Right renal cortex interstitium (tissue), 3 donors: ENCODE data around the gene ADAMTSL2. TPM values are rescaled to one million over a fixed set of nuclear protein-coding genes. Genes with fewer than 3 reads are reported as not detected.
A peak's percentile ranks its signal among the peaks of the same experiment; 100 is the strongest.

Experiments
- DNase-seq, 3 donors: peaks; one replicate each; pipeline ENCODE4 v3.0.0-alpha.2; 2013; ENCODE audit warnings: low read depth in 3 of 3, low spot score in 2 of 3
- polyA plus RNA-seq, 3 donors: library from polyadenylated mRNA; unstranded; fragments of 120-200 nt; gene quantifications; one replicate each; pipeline ENCODE4 v1.2.1, GENCODE V29; 2013; ENCODE audit not compliant: insufficient read length in 3 of 3

ADAMTSL2 gene
- polyA plus RNA-seq, 3 donors, result 1.3 to 1.4 (median 1.3) TPM

GRCh38 chr9:133499132-133499891 is 35.2 kb upstream of the ADAMTSL2 start:
- DNase-seq, result no peak

DNA sequence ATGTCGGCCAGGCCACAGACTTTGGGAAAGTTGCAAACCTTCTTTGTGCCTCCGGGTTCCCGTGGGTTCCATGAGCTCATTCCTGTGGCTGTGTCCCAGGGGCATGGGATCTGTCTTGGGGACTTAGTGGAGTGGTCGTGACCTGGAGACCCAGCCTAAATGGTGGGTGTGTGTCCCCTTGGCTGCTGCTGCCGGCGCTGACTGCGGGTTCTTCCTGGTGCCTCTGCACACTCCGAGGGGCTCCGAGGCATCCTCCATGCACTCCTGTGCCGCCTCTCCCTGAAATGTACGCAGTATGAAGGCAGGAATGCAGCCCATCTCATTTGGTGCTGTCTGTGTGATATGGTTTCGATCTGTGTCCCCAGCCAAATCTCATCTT is 34.6 kb upstream of the ADAMTSL2 start:
- no peak for DNase-seq

- no peak for DNase-seq
Observed at GRCh38 chr9:133502112-133502511, 32.4 kb upstream of the ADAMTSL2 start.

DNA sequence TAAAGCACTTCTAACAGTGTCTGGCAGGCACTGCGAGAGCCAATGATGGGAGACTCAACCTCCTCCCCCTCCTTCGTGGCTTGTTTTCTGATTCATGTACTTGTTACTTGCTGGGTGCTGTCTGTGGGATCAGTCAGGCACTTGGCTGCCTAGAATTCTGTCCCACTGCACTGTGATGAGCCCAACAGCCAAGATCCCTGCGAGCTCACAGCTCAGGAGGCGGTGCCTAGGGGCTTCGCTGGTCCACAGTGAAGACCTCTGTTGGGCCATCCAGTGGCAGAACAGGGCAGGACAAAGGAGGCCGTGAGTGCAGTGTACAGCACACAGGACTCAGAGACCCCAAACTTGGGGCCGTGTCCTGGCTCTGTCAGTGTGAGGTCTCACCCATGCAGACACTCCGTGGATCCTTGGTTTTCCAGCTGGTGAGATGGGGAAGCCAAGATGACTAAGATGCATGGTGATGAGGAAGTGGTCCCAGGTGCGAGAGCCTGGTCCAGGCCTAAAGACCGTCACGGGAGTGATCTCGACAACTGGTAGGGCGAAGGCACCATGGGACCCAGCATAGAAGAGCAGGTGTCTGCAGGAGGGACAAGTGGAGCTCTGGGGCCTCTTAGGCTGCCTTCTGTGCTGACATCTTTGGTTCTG is 29.2 kb upstream of the ADAMTSL2 start:
- no peak for DNase-seq

DNA sequence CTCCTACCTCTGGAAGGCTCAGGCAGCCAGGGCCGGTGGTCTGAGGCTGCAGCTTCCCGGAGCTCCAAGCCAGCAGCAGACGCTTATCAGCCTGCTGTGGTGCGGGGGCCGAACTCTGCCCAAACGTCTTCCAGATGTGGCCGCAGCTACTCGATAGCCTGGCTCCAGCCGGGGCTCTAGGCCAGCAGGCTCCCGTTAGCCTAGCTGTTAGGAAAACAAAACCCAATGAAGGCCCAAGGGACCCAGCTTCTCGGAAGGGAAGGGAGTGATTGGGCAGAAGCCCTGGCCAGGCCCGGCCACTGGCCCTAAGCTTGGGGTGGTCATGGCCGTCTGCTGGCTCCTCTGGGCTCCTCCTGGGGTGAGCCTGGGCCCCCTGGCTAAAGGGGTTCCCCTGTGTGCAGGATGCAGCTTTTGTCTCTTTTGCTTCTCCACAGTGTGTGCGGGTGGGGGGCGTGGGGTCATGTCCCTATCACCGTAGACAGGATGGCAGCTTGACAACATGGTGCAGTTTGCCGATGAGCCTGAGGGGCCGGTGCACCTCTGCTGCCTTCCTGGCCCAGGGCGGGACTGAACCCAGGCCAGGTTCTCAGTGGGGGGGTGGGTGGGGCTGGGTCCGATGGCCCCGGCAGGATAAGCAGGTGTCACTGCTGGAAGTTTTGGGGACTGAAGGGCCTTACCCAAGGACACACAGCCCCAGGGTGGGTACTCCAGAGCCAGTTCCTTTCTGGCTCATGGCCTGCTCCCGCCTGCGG is 28.4 kb upstream of the ADAMTSL2 start:
- no peak for DNase-seq

DNA sequence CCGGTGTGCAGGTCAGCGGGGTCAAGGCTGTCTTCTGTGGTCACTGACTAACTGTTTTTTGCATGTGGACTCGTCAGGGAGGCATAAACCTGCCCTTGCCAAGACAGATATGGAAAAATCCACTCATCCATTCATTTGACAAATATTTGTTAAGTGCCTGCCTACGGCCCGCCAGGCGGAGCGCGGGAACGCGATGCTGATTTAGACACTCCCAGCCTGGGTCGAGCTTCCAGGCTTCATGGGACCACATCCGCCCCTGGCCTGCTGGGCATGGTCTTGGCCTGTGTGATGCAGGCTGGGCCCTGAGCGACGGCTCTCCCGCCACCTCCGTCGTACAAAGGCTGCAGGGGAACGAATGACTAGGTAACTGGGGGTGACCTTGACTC is 27.9 kb upstream of the ADAMTSL2 start:
- no peak for DNase-seq

DNA sequence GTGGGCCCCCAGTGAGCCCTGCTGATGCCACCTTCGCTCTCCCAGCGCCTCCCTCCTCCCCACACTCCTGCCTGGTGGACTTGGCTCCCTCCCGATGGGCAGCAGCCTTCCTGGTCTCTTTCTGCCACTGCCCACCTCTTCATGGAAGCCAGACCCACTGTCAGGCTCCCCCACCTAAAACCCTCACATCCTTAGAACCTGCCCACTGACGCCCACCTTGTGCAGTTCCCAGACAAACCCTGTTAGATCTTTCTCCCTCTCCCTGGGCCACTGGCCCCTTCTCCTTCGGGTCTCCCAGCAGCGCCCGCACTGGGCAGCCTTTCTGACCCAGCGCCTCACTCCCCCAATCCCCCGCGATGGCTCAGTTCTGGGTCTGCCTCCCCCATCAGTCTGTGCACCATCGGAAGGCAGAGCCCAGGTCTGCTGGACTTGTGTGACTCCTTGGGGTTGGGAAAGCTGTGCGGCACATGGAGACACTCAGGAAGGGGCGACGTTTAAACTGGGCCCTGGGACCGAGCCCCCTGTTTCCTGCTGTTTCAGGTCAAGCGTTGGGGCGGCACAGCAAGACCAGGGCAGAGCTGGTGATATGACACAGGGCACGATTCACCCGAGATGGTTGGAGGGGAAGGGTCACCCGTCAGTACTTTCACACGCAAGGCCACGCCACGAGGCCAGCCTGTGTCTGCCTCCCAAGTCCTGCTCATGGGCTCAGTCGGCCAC is 27.1 kb upstream of the ADAMTSL2 start:
- no peak for DNase-seq

DNA sequence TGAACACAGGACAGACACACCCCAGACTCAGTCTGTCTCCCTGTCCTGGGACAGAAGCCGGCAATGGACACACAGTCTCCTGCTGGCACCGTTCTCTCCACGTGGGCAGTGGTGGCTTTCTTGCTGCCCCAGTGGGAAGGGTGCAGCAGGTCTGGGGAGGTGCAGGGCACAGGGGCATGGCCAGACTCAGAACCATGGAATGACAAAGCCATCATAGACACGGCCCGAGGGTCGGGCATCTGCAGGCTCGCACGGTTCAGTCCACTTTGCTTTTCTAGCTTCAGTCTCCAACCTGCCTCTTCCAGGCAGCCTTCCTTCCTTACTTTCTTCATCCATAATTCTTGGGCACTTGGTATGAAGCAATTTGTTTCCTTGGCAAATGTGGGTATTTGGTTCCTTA is 26.5 kb upstream of the ADAMTSL2 start:
- no peak for DNase-seq

DNA sequence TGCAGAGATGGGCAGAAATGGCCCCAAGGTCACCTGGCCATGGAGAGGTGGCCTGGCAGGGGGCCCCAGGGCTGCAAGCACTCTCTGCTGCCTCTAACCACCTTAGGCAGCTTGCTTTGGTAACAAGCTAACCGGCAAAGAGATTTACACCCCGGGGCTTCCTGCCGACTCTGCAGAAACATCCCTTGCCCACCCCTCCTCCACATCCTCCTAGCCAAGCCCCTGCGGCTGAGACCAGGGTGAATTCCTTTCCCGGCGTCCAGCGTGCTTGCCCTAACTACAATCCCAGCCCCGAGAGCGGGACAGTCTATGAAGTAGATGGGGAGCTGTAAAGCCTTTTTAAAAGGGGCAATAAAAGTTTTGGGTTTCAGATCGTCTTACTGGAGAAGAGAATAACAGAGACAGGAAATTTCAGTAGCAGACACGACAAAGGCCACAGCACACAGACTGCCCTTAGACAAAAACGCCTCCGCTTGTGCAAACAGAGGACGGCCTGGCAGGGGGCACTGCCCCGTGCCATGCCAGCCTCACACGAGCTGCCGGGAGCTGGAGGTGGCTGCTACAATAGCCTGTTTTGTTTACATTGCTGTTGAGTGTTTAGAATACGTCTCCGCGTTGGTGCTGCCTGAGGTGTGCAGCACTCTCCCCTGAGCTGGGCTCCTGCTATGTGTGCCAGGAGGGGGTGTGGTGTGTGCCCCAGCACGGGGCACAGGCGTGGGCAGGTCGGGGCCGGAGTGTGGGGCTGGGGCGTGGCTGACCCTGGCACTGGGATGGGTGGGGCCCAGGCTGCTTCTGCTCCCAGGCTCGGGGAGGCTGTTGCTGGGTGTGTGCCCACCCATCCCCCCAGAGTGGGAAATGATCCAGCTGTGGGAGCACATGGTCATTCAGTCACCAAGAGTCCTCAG is 25.1 kb upstream of the ADAMTSL2 start:
- peak in 2 of 3 donors; percentile 40 to 54 for DNase-seq

DNA sequence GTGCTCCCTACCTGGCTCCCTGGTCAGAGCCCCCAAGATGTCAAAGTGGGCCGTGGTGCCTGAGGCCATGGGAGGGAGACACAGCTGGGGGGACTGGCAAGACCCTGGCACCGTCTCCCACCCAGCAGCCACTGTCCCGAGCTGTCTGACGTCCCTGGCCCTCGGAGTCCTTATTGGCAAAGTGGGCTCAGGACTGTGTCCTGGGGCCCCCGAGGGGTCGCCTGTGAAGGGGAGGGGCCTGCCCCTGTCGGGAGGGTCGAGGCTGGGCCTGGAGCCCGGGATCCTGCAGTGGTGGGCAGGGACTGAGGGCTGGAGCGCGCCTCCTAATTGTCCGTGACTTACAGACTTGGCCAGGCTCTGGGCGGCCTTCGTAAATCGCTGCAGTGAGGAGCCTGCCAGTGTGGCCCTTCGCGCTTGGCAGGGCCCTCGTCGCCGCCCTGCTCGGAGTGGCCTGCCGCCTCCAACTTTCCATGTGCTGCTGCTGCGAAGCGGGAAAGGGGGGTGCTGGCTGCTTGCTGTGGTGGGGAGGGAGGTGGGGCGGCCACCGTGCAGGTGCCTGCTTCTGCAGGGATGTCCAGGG is 23.5 kb upstream of the ADAMTSL2 start:
- no peak for DNase-seq

DNA sequence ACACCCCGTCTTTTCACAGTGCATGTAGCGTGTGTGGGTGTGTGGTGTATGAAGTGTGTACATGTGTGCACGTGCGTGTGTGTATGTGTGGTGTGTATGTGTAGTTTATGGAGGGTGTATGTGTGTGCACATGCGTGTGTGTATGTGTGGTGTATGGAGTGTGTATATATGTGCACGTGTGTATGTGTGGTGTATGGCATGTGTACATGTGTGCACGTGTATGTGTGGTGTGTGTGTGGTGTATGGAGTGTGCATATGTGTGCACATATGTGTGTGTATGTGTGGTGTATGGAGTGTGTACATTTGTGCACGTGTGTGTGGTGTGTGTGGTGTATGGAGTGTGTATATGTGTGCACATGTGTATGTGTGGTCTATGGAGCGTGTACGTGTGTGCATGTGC is 22.9 kb upstream of the ADAMTSL2 start:
- DNase-seq, result no peak

- DNase-seq, result no peak
Observed at GRCh38 chr9:133512253-133513213, 22.0 kb upstream of the ADAMTSL2 start.

DNA sequence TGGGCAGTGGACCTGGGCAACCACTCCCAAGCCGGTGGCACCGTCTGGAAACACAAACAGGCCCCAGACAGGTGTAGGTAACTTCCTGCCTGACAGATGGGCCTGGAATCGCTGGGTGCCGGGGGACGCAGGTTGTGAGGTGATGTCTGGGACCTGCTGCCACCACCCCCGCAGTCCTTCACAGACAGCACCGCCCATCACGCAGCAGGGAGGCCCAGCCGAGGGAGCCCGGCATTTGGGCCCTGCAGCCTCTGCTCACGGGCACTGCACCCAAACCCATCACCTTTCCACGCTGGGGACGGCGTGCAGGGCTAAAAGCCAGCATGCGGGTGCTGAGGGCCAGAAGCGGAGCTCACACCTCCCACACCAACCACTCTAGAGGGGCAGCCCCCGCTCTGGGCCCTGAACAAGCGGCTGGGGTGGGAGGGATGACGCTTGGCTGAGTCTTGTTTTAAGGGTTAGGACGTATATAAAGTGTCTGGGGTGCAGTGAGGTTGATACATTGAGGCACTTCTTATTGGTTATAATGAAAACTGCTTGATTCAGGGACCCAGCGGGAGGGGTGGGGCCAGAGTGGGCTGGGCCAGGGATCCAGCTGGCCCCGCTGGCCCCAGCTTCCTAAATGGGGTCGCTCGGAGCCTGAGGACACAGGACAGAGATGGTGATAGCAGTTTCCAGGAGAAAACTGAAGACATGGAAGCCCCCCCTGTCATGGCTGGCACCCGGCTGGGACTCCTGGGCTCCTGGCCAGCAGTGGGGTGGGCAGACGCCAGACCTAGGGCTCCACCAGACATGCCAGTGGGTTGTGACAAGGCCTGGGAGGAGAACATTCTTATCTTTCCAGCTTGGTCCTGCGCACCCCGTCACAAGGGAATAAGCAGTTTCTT is 21.0 kb upstream of the ADAMTSL2 start:
- DNase-seq, result no peak

GRCh38 chr9:133514460-133515239 is 19.9 kb upstream of the ADAMTSL2 start:
- no peak for DNase-seq

- DNase-seq, result no peak
Observed at GRCh38 chr9:133515240-133515610, 19.3 kb upstream of the ADAMTSL2 start.

- no peak for DNase-seq
Observed at GRCh38 chr9:133515615-133516255, 18.8 kb upstream of the ADAMTSL2 start.
